Spleen (tissue), 7 donors: ENCODE results near the gene DPEP2NB.

Experiments used
- CTCF ChIP-seq, 11 experiments: fragments of 200-600 bp in 7 of 11; fragments of 450-650 bp in 4 of 11; sonication (generic) in 4 of 11; IDR thresholded peaks in 8 of 11; conservative IDR thresholded peaks in 3 of 11; 1 replicate in 7 of 11; 2 replicates in 4 of 11; pipeline versions ENCODE4 v1.4.0 to v1.8.0; 2016 to 2021; ENCODE audit warnings: antibody characterized with exemption in 11 of 11, inconsistent platforms in 4 of 11, mild to moderate bottlenecking in 1 of 11
- POLR2A ChIP-seq, 3 donors: fragments of 450-650 bp; IDR thresholded peaks; one replicate each; pipeline ENCODE4 v1.5.1; 2017; ENCODE audit warnings: antibody characterized with exemption in 3 of 3, mild to moderate bottlenecking in 1 of 3
- POLR2AphosphoS5 ChIP-seq, 3 donors: sonication (generic); formaldehyde crosslinking; IDR thresholded peaks; one replicate each; pipeline ENCODE4 v1.5.1; 2017; ENCODE audit warnings: antibody characterized with exemption in 3 of 3
- donor health status: DM: no; HTN: no; CAD: no; lungs with moderate emphysema.
- donor health status: DM: no; HTN: no; CAD: no.
- donor health status: DM: no; HTN: no; CAD: no.

DNA sequence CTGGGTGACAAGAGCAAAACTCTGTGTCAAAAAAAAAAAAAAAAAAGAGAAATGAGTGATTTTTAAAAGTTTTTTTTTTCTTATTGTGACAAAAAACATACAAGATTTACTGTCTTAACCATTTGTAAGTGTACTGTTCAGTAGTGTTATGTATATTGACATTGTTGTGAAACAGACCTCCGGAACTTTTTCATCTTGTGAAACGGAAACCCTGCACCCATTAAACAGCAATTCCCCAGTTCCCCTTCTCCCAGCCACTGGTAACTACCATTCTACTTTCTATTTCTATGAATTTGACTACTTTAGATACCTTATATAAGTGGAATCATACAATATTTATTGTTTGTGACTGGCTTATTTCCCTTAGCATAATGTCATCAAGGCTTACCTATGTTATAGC, 26.1 kb upstream of the DPEP2NB start:
- TF ChIP-seq CTCF (IDR thresholded peaks at IDR 0.05 in 8 of 11, conservative IDR thresholded peaks at IDR 0.05 in 3 of 11) (no peak), POLR2AphosphoS5 (IDR thresholded peaks at IDR 0.05) (no peak), POLR2A (IDR thresholded peaks at IDR 0.05) (no peak)
